GM21390 (cell line): Measurements from ENCODE around the gene CDK5R2.

Experiments used
- ATAC-seq: cut with Tn5 transposase; IDR thresholded peaks from one replicate; pipeline ENCODE4 v1.9.1; 2021; ENCODE audit not compliant: unreplicated experiment

The CDK5R2 gene

DNA sequence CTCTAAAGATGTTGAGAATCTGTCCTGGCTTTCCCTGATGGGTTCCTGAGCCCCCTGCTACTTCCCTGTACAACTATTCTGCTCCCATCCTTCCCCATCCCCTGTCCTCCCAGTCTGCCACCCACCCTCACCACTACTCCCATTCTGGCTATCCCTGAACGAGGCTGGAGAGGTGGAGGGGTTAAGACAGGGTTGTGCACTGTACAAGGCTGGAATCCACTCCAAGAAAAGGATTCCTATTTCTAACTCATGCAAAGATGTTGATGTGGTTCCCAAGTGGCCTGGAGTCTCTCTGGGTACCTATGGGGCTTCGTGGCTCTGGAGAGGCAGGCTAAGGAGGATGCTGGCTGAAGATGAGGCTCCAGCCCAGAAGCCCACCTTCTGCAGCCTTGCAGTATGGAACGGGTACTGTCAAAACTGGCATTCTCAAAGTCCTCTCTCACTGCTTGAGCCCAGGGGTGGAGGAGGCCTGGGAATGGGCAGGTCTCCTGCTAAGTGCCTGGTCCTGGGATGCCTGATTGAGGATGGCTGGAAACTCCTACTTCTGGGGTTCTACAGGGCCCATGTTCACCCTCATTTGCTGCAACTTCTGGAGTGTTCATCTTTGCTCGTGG, 26.8 kb downstream of the CDK5R2 start:
- no peak for ATAC-seq

DNA sequence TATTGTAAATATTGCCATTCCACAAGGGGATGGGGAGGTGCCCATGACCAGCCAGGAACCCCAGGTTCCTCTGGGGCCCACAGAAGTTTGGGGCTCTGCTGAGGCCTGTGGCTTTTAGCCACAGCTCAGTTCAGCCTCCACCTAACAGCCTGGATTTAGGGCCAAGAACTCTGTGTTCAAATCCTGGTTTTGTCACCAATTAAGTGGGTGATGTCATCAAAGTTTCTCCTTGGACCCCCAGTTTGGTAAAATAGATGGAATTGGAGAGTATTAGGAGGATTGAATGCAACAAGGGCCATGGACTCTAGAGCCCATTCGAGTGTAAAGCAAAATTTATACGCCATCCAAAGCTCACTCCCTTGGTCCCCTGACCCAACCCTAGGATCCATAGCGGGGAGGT, 28.7 kb downstream of the CDK5R2 start:
- ATAC-seq: no peak

- no peak for ATAC-seq
Observed at GRCh38 chr2:218988650-218989049, 29.2 kb downstream of the CDK5R2 start.

DNA sequence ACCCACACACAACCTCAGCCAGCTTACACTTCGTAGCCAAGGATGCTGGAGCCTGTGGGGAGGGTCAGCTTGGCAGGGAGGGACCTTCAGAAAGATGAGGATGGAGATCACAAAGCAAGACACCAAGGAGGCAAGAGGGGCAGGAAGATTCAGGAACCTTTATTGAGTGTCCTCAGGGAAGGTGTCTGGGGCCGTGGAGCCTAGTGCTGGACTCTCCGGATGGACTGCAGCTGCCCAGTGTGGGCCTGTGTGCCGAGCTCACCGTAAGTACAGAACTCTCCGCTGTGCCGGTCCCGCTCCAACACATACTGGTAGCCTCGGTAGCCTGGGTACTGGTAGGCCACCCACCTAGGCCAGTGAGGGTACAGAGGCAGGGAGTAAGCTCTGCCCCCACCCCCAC, 30.6 kb downstream of the CDK5R2 start:
- ATAC-seq: no peak

DNA sequence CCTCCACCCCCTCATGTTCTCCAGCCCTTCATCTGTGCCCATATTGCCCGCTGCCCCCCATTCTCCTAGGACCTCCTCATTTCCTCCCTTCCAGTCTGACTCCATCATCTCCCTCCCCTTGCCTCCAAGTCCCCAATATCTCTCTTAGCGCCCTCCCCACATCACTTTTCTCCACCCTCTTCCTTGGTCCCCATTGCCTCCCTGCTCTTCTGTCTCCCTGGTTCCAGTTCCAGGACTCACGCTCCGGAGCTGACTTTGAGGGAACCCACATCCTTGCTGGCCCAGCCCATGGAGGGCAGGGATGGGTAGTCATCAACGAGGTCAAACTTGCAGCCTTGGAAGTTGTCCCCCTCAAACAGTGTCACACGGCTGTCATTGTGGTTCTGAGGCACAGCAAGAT, 31.1 kb downstream of the CDK5R2 start:
- no peak for ATAC-seq

DNA sequence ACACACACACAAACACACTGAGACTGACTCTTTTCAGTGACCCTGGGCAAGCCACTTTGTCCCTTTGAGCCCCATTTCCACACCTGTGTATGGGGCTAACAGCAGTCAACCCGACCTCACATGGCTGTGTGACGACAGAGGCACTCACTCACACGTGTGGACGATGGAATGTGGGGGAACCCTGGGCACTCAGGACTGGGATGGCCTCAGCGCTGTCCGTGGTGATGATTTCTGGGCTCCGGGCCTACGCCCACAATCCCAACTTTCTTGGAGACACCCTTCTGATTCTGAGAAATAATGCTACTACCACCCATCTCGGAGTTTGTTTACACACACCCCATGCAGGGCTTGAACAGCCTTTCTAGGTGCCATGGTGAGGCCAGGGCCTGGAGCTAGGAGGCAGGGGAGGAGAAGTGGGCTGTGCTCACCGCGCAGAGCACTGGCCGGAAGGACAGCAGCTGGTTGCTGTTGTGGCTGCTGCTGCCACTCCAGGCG, 32.3 kb downstream of the CDK5R2 start:
- ATAC-seq: no peak

- no peak for ATAC-seq
Observed at GRCh38 chr2:218992196-218992595, 32.7 kb downstream of the CDK5R2 start.

- ATAC-seq: no peak
Observed at GRCh38 chr2:218992703-218993344, 33.4 kb downstream of the CDK5R2 start.

GRCh38 chr2:218993345-218994315, 34.2 kb downstream of the CDK5R2 start, which contains the start of gene CRYBA2:
Gene CRYBA2 (minus strand): TSS chr2:218993422. CDS start chr2:218993176, 246 bp downstream.
- ATAC-seq: no peak

DNA sequence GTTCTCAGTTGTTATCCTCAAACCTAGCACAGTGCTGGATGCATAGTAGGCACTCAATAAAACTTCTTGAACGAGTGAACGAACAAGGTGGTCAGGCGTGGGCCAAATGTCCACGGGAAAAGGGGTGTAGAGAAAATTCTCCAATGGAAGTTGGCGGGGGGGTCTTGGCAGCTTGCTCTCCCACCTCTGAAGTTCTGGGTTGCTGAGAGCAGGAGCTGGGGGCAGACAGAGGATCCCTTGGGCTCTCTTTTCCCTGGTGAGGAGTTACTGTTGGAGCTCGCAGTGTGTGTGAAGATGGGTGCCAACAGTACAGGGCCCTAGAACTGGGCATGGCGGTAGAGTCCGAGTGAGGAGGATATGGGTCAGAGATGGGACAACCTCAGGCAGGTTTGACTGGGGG, 36.1 kb downstream of the CDK5R2 start:
- ATAC-seq: no peak

- ATAC-seq: peak; percentile 70
Observed at GRCh38 chr2:218995972-218996711, 36.7 kb downstream of the CDK5R2 start.

- no peak for ATAC-seq
Observed at GRCh38 chr2:218996937-218997336, 37.5 kb downstream of the CDK5R2 start.

- no peak for ATAC-seq
Observed at GRCh38 chr2:218997731-218998130, 38.3 kb downstream of the CDK5R2 start.

- ATAC-seq: no peak
Observed at GRCh38 chr2:218998414-218999002, 39.0 kb downstream of the CDK5R2 start.

GRCh38 chr2:218999021-218999880, 39.8 kb downstream of the CDK5R2 start:
- ATAC-seq: no peak

DNA sequence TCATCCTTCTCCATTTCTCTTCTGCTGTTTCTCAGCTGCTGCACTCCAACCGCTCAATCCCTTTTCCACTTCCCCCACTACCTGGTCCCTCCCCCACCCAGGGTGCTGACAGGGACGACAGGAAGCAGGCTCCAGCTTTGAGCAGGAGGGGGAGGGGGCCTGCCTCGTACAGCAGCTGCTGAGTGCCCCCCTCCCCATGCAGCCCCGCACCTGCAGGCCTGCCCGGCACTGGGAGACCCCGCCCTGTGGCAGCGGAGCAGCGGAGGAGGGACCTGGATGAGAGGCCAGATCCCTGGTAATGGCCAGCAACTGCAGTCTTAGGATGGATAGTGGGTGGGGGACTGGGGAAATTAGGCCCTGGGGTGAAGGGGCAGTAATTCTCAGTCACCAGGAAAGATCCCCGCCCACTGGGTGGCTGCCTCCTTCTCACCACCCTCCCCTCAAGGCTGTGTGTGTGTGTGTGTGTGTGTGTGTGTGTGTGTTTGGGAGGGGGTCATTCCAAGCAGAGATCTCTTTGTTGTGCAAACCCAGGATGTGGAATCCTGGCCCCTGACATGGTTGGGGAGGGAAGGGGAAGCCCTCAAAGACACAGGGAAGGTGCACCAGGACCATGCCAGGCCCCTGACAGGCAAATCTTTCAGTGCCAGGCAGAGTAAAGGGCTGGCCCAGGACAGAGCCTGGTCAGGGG, 40.6 kb downstream of the CDK5R2 start:
- no peak for ATAC-seq

DNA sequence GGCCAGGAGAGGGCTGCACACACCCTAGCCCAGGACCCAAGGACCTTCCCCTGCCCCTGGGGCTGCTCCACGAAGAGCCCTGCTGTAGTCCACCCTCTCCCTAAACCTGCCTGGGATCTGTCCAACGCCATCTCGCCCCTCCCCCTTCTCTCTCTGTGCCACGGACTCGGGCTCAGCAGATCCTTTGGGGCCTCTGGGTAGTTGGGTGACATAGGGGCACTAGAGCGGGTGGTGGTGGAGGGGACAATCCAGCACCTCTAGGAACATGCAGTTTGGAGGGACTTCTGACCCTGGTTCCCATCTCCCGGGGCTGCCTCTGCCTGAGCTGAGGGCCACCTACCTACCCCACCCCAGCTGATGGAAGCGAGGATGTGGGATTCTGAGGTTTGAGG, 41.1 kb downstream of the CDK5R2 start:
- no peak for ATAC-seq

- ATAC-seq: no peak
Observed at GRCh38 chr2:219001100-219001576, 41.7 kb downstream of the CDK5R2 start.
